ENCODE data around the gene IMPDH2. TPM values are rescaled to one million over a fixed set of nuclear protein-coding genes. Genes with fewer than 3 reads are reported as not detected.
A peak's percentile ranks its signal among the peaks of the same experiment; 100 is the strongest.

IMPDH2 gene
- total and polyA plus RNA-seq, 10 of the 15 experiments (the other 5 are each of a cell fraction or from before 2014, with no cell fraction given), result 190 to 424 (median 345) TPM

- TF ChIP-seq, protein P1, sequence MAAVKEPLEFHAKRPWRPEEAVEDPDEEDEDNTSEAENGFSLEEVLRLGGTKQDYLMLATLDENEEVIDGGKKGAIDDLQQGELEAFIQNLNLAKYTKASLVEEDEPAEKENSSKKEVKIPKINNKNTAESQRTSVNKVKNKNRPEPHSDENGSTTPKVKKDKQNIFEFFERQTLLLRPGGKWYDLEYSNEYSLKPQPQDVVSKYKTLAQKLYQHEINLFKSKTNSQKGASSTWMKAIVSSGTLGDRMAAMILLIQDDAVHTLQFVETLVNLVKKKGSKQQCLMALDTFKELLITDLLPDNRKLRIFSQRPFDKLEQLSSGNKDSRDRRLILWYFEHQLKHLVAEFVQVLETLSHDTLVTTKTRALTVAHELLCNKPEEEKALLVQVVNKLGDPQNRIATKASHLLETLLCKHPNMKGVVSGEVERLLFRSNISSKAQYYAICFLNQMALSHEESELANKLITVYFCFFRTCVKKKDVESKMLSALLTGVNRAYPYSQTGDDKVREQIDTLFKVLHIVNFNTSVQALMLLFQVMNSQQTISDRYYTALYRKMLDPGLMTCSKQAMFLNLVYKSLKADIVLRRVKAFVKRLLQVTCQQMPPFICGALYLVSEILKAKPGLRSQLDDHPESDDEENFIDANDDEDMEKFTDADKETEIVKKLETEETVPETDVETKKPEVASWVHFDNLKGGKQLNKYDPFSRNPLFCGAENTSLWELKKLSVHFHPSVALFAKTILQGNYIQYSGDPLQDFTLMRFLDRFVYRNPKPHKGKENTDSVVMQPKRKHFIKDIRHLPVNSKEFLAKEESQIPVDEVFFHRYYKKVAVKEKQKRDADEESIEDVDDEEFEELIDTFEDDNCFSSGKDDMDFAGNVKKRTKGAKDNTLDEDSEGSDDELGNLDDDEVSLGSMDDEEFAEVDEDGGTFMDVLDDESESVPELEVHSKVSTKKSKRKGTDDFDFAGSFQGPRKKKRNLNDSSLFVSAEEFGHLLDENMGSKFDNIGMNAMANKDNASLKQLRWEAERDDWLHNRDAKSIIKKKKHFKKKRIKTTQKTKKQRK (IDR thresholded peaks at IDR 0.05; ENCODE audit: low read depth, low read length), result no peak
- TF ChIP-seq, protein P2, sequence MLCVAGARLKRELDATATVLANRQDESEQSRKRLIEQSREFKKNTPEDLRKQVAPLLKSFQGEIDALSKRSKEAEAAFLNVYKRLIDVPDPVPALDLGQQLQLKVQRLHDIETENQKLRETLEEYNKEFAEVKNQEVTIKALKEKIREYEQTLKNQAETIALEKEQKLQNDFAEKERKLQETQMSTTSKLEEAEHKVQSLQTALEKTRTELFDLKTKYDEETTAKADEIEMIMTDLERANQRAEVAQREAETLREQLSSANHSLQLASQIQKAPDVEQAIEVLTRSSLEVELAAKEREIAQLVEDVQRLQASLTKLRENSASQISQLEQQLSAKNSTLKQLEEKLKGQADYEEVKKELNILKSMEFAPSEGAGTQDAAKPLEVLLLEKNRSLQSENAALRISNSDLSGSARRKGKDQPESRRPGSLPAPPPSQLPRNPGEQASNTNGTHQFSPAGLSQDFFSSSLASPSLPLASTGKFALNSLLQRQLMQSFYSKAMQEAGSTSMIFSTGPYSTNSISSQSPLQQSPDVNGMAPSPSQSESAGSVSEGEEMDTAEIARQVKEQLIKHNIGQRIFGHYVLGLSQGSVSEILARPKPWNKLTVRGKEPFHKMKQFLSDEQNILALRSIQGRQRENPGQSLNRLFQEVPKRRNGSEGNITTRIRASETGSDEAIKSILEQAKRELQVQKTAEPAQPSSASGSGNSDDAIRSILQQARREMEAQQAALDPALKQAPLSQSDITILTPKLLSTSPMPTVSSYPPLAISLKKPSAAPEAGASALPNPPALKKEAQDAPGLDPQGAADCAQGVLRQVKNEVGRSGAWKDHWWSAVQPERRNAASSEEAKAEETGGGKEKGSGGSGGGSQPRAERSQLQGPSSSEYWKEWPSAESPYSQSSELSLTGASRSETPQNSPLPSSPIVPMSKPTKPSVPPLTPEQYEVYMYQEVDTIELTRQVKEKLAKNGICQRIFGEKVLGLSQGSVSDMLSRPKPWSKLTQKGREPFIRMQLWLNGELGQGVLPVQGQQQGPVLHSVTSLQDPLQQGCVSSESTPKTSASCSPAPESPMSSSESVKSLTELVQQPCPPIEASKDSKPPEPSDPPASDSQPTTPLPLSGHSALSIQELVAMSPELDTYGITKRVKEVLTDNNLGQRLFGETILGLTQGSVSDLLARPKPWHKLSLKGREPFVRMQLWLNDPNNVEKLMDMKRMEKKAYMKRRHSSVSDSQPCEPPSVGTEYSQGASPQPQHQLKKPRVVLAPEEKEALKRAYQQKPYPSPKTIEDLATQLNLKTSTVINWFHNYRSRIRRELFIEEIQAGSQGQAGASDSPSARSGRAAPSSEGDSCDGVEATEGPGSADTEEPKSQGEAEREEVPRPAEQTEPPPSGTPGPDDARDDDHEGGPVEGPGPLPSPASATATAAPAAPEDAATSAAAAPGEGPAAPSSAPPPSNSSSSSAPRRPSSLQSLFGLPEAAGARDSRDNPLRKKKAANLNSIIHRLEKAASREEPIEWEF (IDR thresholded peaks at IDR 0.05; ENCODE audit: insufficient replicate concordance, low read depth, low read length), result peak; percentile 63
- TF ChIP-seq POLR2AphosphoS2 (IDR thresholded peaks at IDR 0.05; ENCODE audit: low read depth, low read length), result peak; percentile 19; the same call in 1 of the 2 replicates
- TF ChIP-seq SIX5 (IDR thresholded peaks at IDR 0.05; ENCODE audit: low read depth, low read length, severe bottlenecking), result peak; percentile 27
- no peak for TF ChIP-seq TCF7 (IDR thresholded peaks at IDR 0.05; ENCODE audit: borderline replicate concordance)
- peak; percentile 34; the same call in 1 of the 2 replicates for TF ChIP-seq ATF7 (IDR thresholded peaks at IDR 0.05; ENCODE audit: low read depth)
- TF ChIP-seq, protein P3, sequence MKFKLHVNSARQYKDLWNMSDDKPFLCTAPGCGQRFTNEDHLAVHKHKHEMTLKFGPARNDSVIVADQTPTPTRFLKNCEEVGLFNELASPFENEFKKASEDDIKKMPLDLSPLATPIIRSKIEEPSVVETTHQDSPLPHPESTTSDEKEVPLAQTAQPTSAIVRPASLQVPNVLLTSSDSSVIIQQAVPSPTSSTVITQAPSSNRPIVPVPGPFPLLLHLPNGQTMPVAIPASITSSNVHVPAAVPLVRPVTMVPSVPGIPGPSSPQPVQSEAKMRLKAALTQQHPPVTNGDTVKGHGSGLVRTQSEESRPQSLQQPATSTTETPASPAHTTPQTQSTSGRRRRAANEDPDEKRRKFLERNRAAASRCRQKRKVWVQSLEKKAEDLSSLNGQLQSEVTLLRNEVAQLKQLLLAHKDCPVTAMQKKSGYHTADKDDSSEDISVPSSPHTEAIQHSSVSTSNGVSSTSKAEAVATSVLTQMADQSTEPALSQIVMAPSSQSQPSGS (IDR thresholded peaks at IDR 0.05; ENCODE audit: low read length), result no peak
- no peak; the same call in 1 of the 2 replicates for TF ChIP-seq ASH2L (IDR thresholded peaks at IDR 0.05; ENCODE audit: borderline replicate concordance, low read depth)
- TF ChIP-seq YY1 (IDR thresholded peaks at IDR 0.05; ENCODE audit: low read depth, low read length), result peak; percentile 93
- TF ChIP-seq, protein P4, sequence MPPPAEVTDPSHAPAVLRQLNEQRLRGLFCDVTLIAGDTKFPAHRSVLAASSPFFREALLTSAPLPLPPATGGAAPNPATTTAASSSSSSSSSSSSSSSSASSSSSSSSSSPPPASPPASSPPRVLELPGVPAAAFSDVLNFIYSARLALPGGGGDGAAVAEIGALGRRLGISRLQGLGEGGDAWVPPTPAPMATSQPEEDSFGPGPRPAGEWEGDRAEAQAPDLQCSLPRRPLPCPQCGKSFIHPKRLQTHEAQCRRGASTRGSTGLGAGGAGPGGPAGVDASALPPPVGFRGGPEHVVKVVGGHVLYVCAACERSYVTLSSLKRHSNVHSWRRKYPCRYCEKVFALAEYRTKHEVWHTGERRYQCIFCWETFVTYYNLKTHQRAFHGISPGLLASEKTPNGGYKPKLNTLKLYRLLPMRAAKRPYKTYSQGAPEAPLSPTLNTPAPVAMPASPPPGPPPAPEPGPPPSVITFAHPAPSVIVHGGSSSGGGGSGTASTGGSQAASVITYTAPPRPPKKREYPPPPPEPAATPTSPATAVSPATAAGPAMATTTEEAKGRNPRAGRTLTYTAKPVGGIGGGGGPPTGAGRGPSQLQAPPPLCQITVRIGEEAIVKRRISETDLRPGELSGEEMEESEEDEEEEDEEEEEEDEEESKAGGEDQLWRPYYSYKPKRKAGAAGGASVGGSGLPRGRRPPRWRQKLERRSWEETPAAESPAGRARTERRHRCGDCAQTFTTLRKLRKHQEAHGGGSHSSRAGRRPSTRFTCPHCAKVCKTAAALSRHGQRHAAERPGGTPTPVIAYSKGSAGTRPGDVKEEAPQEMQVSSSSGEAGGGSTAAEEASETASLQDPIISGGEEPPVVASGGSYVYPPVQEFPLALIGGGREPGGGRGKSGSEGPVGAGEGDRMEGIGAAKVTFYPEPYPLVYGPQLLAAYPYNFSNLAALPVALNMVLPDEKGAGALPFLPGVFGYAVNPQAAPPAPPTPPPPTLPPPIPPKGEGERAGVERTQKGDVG (CRISPR knock-in tag; IDR thresholded peaks at IDR 0.05), result no peak
- TF ChIP-seq STAT3 (IDR thresholded peaks at IDR 0.05; ENCODE audit: low read depth, low read length), result no peak
- TF ChIP-seq RFX5 (IDR thresholded peaks at IDR 0.05; ENCODE audit: low read depth, low read length), result peak; percentile 59; the same call in 1 of the 2 replicates
- peak; percentile 34 for TF ChIP-seq NBN (IDR thresholded peaks at IDR 0.05)
- no peak for TF ChIP-seq E2F4 (IDR thresholded peaks at IDR 0.05; ENCODE audit: low read depth, low read length)
These were observed 7.1 kb downstream of the IMPDH2 start, which contains the start of gene NDUFAF3 (continued) for GRCh38 chr3:49021813-49022687.

Data from GM12878 (cell line).